ENCODE data around the gene TRMT1. TPM values are rescaled to one million over a fixed set of nuclear protein-coding genes. Genes with fewer than 3 reads are reported as not detected.

The TRMT1 gene
- total RNA-seq, 2 experiments from 2014 or later = 59.8 to 60.3 TPM

DNA sequence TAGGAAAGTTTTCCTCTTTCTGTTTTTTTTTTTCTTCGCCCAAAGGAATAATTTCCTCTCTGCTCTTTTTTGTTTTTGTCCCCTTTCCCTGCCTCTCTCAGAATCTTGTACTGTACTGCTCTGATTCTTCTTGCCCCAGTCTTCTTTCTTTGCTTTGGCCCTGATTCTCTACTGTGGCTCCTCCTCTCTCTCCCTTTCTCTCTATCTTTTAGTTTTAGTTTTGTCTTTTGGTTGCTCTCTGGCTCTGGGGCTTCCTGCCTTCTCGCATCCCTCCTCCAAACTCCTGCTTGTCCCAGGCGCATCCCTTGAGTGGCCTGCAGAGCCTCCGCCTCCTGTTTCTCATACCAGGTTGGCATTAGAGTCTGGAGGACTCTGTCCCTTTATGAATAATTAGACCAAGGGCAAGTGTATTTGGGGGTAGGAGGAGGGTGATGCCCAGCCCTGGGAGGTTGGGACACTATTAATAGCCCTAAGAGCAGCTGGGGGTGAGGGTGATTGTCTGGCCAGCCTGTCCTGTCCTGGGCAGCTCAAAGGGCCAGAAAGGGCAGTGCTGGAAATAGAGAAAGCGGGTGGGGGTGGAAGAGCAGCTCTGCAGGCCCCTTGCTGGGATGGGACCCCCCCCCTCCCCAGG is 53.0 kb downstream of the TRMT1 start:
- H3K4me3 Mint-ChIP-seq = no peak overlapping the region

DNA sequence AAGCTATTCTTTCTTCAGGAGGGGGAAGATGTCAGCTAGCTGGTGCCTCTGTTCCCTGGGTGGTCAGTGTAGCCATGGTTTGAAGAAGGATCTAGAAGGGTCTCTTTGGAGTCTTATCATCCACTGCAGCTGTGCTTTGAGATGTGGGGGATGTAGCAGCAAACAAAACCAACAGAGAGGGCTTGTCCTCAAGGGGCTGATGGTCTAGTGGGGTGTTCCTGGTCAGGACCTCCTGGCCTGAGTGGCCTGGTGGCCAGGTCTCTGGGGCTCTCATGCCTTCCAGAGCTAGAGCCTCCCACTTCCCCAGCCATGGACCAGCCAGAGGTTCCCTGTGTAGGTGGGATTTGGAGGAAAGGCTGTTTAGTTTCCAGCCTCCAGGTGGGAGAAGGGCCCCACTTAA is 54.2 kb downstream of the TRMT1 start:
- H3K27me3 Mint-ChIP-seq (ENCODE audit: low read depth) = peaks cover 24% of the 10 kb centered on the region
- H3K4me1 Mint-ChIP-seq (ENCODE audit: low read depth) = peaks cover 9% of the 10 kb centered on the region
- CTCF ChIA-PET = interaction anchor here (1.4 to 4.0 kb wide), 14 partner anchors 17 to 97 kb away, joined by 3 to 82 read pairs (median 16); no protein-coding TSS in a partner anchor
- DNase-seq (no peak), ATAC-seq (no peak)
- no peak overlapping the region for H3K4me3 Mint-ChIP-seq
- no peak overlapping the region for H3K27ac Mint-ChIP-seq
- POLR2A ChIA-PET = no interaction called here
- H3K36me3 Mint-ChIP-seq (ENCODE audit: low read depth) = no peaks in the 10 kb centered on the region
- H3K9me3 Mint-ChIP-seq (ENCODE audit: insufficient read depth) = no peaks in the 10 kb centered on the region

More for the DNA sequence above, 53.0 kb downstream of the TRMT1 start:
- POLR2A ChIA-PET = no interaction called here
- H3K27ac Mint-ChIP-seq = no peak overlapping the region
- peaks cover 23% of the 10 kb centered on the region for H3K27me3 Mint-ChIP-seq (ENCODE audit: low read depth)
- no peaks in the 10 kb centered on the region for H3K9me3 Mint-ChIP-seq (ENCODE audit: insufficient read depth)
- peaks cover 9% of the 10 kb centered on the region for H3K4me1 Mint-ChIP-seq (ENCODE audit: low read depth)
- no peaks in the 10 kb centered on the region for H3K36me3 Mint-ChIP-seq (ENCODE audit: low read depth)
- CTCF ChIA-PET = interaction anchor here (1.0 to 2.1 kb wide), 3 partner anchors 10 to 98 kb away, joined by 3 to 12 read pairs (median 5); no protein-coding TSS in a partner anchor
- DNase-seq = no peak
- no peak for ATAC-seq

DNA sequence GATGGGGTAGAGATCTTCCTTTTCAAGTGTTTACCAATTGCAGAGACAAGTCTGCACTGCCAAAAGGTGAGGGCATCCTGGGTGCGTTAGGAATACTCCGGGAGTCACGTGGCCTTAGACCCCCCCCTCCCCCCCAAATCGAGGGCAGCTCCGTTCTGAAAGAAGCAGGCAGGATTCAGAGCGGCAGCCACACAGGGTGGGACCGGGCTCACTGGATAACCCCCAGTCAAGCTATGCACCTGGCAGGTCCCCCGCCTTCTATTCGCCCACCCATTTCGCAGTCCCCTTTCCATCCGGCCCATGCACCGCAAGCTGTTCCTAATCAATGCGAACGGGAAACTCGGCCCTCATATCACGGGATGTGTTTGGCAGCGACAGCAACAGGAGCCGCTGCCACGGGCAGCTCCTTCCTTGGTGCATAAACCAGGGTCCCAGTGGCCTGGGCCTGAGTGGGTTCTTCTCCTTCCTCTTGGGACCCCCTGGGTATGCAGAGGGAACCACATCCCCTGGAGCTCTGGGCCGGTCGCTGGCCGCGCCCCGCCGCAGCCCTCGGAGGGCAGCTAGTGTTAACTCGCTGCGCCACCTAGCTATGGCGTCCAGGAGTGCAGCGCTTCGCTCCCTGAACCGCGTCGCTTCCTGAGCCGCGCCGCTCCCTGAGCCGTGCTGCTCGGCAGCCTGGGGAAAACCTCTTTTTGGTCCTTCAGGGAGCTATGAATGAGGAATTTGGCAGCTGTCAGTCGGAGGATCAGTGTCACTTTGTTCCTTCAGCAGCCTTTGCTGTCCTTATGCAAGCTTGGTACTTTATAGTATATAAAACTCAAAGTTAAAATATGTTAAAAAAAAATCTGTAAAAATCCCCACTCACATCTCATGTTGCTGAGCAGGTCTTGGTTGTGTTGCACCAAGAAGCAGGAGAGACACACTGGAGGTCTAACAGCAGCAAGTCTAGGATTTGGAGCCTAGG is 55.3 kb downstream of the TRMT1 start:
- Mint-ChIP-seq H3K4me1 (ENCODE audit: low read depth) (peaks cover 9% of the 10 kb centered on the region), H3K27me3 (ENCODE audit: low read depth) (peaks cover 24% of the 10 kb centered on the region), H3K27ac (no peak overlapping the region), H3K9me3 (ENCODE audit: insufficient read depth) (no peaks in the 10 kb centered on the region), H3K4me3 (peak overlapping the region; percentile 68), H3K36me3 (ENCODE audit: low read depth) (no peaks in the 10 kb centered on the region)
- ATAC-seq (peak; percentile 98), DNase-seq (peak; percentile 85)
- ChIA-PET CTCF (interaction anchor here (0.7 to 4.0 kb wide), 38 partner anchors 9 to 176 kb away, joined by 3 to 82 read pairs (median 6); partner anchors contain the start of gene NFIX), POLR2A (interaction anchor here (1.2 kb wide), 1 partner anchor 96 kb away, joined by 4 read pairs; no protein-coding TSS in a partner anchor)

DNA sequence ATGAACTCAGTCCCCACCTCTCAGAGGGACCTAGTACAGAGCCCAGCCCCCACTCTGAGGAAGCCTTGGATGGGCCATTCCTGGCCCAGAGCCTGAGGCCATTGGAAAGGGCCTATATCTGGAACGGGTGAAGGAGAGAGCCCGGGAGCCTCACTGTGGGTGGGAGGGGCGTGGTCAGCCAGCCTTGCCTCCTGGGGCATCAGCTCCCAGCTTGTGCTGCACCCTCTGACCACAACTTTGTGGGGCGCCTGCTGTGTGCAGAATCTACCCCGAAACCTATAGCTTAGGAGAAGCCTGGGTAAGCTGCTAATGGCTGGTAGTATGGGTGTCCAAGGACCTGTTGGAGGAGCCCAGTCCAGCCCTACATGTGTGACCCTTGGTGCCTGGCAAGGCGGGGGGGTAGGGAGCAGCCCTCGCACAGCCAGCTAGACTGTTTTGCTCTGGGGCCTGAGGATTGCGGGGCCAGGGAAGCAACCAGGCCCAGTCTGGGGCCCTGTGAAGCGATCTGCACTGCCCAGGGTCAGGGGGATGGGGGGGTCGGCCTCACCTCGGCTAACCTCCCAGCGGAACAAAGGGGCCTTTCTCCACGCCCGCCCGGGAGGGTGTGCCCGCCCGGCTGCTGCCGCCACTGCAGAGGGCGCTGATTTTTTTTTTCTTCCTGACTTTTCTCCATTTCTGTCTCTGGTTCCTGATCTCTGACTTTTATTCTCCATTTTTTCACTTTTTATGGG is 56.1 kb downstream of the TRMT1 start:
- DNase-seq = no peak
- no peaks in the 10 kb centered on the region for H3K36me3 Mint-ChIP-seq (ENCODE audit: low read depth)
- H3K4me3 Mint-ChIP-seq = no peak overlapping the region
- H3K9me3 Mint-ChIP-seq (ENCODE audit: insufficient read depth) = no peaks in the 10 kb centered on the region
- peaks cover 24% of the 10 kb centered on the region for H3K27me3 Mint-ChIP-seq (ENCODE audit: low read depth)
- ATAC-seq = no peak
- H3K27ac Mint-ChIP-seq = no peak overlapping the region
- ChIA-PET POLR2A (interaction anchor here (1.2 kb wide), 1 partner anchor 95 kb away, joined by 4 read pairs; no protein-coding TSS in a partner anchor), CTCF (interaction anchor here (0.7 to 4.0 kb wide), 30 partner anchors 10 to 175 kb away, joined by 3 to 82 read pairs (median 8); no protein-coding TSS in a partner anchor)
- peaks cover 9% of the 10 kb centered on the region for H3K4me1 Mint-ChIP-seq (ENCODE audit: low read depth)

DNA sequence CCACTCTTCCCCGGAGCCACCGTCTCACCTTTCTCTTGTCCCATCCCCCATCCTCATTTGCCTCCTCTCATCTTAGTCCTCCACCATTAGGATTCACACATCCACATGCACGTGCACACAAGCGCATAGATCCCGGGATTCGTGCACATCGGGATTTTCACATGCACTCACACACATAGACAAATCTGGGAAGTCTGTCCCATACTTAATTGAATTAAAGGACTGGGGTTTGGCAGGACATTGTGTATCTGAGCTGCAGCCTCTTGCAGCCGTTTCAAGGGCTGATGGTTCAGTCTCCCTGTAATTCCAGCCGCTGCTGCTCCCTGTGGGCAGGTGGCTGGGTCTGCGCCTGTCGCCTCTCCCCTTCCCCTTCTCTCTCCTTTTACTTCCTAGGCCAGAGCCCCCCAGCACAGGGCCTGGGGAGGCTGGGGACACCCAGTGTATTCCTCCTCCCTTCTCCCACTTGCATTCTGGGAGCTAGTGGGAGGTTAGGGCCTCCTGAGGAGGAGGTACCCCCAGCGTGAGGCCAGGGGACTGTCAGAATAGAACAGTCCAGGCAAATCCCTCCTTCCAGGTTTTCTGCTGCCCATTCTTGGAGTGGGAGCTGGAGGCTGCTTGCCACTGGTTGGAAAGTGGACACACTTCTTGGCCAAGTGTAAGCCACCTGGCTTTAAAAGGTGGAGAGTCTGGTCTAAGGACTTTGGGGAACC is 57.4 kb downstream of the TRMT1 start:
- DNase-seq (no peak), ATAC-seq (no peak)
- H3K27ac Mint-ChIP-seq = no peak overlapping the region
- H3K27me3 Mint-ChIP-seq (ENCODE audit: low read depth) = peaks cover 24% of the 10 kb centered on the region
- H3K36me3 Mint-ChIP-seq (ENCODE audit: low read depth) = no peaks in the 10 kb centered on the region
- ChIA-PET POLR2A (no interaction called here), CTCF (interaction anchor here (1.0 to 4.0 kb wide), 6 partner anchors 15 to 94 kb away, joined by 3 to 47 read pairs (median 8); no protein-coding TSS in a partner anchor)
- no peaks in the 10 kb centered on the region for H3K9me3 Mint-ChIP-seq (ENCODE audit: insufficient read depth)
- H3K4me3 Mint-ChIP-seq = no peak overlapping the region
- peaks cover 9% of the 10 kb centered on the region for H3K4me1 Mint-ChIP-seq (ENCODE audit: low read depth)

DNA sequence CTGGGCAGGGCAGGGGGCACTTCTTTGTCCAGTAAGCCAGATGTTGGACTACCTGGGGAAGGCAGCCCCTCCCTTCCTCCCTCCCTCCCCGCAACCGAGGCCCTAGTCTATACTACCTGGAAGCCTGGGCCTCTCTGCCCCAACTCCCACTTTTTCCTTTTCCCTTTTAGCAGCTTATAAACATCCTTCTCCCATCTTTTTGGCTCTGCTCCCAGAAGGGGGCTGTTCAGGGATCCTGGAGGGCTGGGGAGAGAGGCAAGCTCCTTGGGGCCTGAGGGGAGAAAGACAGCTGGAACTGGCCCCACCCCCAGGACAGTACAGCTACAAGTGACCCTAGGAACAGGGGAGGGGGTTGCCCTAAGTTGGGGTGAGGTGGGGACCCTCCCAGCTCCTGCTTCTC is 58.8 kb downstream of the TRMT1 start:
- POLR2A ChIA-PET = no interaction called here
- DNase-seq (no peak), ATAC-seq (no peak)
- H3K36me3 Mint-ChIP-seq (ENCODE audit: low read depth) = no peaks in the 10 kb centered on the region
- no peaks in the 10 kb centered on the region for H3K9me3 Mint-ChIP-seq (ENCODE audit: insufficient read depth)
- H3K4me3 Mint-ChIP-seq = no peak overlapping the region
- no peak overlapping the region for H3K27ac Mint-ChIP-seq
- H3K4me1 Mint-ChIP-seq (ENCODE audit: low read depth) = peaks cover 9% of the 10 kb centered on the region
- CTCF ChIA-PET = interaction anchor here (1.3 to 3.8 kb wide), 3 partner anchors 24 to 92 kb away, joined by 7 to 21 read pairs (median 8); no protein-coding TSS in a partner anchor
- H3K27me3 Mint-ChIP-seq (ENCODE audit: low read depth) = peaks cover 19% of the 10 kb centered on the region

DNA sequence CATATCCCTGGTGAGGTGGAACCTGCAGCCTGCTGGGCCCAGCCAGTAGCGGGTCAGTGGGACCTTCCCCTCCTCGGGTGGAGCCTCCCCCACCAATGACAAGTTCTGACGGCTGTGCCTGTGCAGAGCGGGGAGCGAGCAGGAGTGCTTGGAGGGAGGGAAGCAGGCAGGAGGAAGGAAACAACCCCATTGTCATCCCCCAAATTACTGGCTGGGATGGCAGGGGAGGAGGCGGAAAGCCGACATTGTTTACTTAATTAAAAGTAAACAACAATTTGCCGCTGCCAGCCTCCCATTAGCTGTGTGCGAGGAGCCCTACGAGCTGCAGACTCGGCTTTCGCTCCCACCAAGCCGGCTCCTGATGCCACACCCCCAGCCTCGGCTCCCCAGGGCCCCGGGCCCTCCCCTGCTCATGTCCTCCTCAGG is 59.4 kb downstream of the TRMT1 start:
- Mint-ChIP-seq H3K4me1 (ENCODE audit: low read depth) (peaks cover 9% of the 10 kb centered on the region), H3K36me3 (ENCODE audit: low read depth) (no peaks in the 10 kb centered on the region), H3K27me3 (ENCODE audit: low read depth) (peaks cover 19% of the 10 kb centered on the region), H3K9me3 (ENCODE audit: insufficient read depth) (no peaks in the 10 kb centered on the region), H3K4me3 (no peak overlapping the region), H3K27ac (no peak overlapping the region)
- DNase-seq (no peak), ATAC-seq (no peak)
- CTCF ChIA-PET = interaction anchor here (1.2 to 3.8 kb wide), 3 partner anchors 13 to 80 kb away, joined by 3 to 21 read pairs (median 8); no protein-coding TSS in a partner anchor
- POLR2A ChIA-PET = no interaction called here

DNA sequence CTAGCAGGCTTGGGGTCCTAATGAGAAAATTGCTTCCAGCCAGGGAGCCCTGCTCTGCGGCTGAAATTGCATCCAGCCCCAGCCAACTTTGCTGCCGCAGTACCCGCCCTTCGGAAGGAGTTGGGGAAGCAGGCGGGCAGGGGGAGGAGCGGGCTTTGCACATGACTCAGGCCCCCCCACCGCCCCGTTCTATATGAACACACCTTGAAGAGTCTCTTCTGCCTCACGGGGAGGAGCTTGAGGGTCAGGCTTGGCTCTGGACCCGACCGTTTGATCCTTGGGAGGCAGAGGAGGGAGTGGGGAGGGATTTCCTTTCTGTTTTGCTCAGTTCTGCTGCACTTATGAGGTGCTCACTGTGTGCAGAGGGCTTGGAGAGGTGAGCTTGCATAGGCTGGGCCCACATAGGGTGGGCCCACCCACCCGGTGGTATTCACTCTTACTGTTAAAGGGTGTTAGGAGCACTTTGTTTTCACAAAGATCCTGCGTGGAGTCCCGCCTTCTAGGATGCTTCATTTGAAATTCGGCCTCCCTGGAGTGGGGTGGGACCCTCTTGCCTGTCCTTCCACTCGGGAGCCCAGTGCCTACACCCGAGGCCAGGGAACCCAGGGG is 60.4 kb downstream of the TRMT1 start:
- no peak overlapping the region for H3K27ac Mint-ChIP-seq
- no peak overlapping the region for H3K4me3 Mint-ChIP-seq
- DNase-seq = no peak
- CTCF ChIA-PET = interaction anchor here (0.7 to 3.8 kb wide), 4 partner anchors 10 to 79 kb away, joined by 3 to 21 read pairs (median 7); no protein-coding TSS in a partner anchor
- H3K9me3 Mint-ChIP-seq (ENCODE audit: insufficient read depth) = no peaks in the 10 kb centered on the region
- no peak for ATAC-seq
- H3K36me3 Mint-ChIP-seq (ENCODE audit: low read depth) = no peaks in the 10 kb centered on the region
- POLR2A ChIA-PET = no interaction called here
- H3K4me1 Mint-ChIP-seq (ENCODE audit: low read depth) = peaks cover 12% of the 10 kb centered on the region
- H3K27me3 Mint-ChIP-seq (ENCODE audit: low read depth) = peaks cover 20% of the 10 kb centered on the region

DNA sequence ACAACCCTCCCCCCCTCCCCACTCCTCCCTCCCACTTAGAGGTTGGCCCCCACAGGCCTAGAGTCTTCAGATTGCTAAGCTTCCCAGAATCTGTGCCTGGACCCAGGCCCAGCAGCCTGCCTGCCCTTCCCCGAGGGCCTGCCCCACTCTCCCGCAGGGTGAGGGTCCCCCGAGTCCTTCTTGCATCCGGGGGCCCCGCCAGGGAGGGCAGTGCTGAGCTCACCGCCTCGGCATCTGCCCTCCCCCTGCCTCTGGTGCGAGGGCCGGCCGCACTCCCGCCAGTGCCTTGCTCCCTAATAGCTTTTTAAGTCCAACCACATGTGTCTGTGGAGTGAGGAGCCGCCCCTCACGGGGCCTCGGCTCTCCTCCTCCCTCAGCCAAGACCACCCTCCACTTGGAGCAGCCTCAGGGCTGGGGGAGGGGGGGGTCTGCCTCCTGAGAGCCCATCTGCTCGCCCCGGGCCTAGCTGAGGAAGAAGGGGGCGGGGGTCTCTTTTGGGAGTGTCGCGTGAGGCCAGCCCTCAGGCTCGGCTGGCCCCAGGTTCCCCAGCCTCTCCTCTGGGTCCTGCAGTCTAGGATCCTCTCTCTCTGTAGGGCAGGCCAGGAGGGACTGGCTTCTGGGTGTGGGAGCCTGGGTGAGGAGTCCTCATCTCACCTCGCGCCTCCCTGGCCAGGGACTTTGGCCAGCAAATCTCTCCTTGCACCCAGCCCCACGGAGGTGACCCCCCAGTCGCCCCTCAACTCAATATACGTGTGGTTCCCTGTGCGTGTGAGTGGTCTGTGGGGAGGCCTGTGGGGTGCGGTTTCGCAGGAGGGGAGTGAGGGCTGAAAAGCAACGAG is 61.1 kb downstream of the TRMT1 start:
- H3K9me3 Mint-ChIP-seq (ENCODE audit: insufficient read depth) = no peaks in the 10 kb centered on the region
- no peaks in the 10 kb centered on the region for H3K36me3 Mint-ChIP-seq (ENCODE audit: low read depth)
- ChIA-PET CTCF (interaction anchor here (2.5 to 3.1 kb wide), 2 partner anchors 22 to 90 kb away, joined by 10 to 11 read pairs; no protein-coding TSS in a partner anchor), POLR2A (interaction anchor here (0.6 kb wide), 1 partner anchor 170 kb away, joined by 3 read pairs; no protein-coding TSS in a partner anchor)
- ATAC-seq (no peak), DNase-seq (no peak)
- H3K4me1 Mint-ChIP-seq (ENCODE audit: low read depth) = peaks cover 7% of the 10 kb centered on the region
- H3K27ac Mint-ChIP-seq = no peak overlapping the region
- no peak overlapping the region for H3K4me3 Mint-ChIP-seq
- H3K27me3 Mint-ChIP-seq (ENCODE audit: low read depth) = peaks cover 18% of the 10 kb centered on the region

Data from activated CD8-positive, alpha-beta T cell treated with anti-CD3 and anti-CD28 coated beads, Interleukin-2, amount 10 ng/mL, durations not matched to agents 7 days and 5 days (primary cell).